Measurements from ENCODE around the gene NEO1. TPM values are rescaled to one million over a fixed set of nuclear protein-coding genes. Genes with fewer than 3 reads are reported as not detected.

NEO1 gene
- total RNA-seq, 1 donor from 2014 or later: 21.8 TPM

GRCh38 chr15:73105064-73105463, 52.8 kb downstream of the NEO1 start:
- no peak for TF ChIP-seq CTCF (IDR thresholded peaks at IDR 0.05)
- Histone ChIP-seq H3K4me1 (no peaks in the 10 kb centered on the region), H3K27ac (no peak overlapping the region), H3K4me3 (no peak overlapping the region), H3K9me3 (no peaks in the 10 kb centered on the region), H3K27me3 (no peaks in the 10 kb centered on the region), H3K36me3 (no peaks in the 10 kb centered on the region)
- intact Hi-C loops (cut with DNase I): no loop called here
- DNase-seq (ENCODE audit: low spot score in 2 of 2): no peak

GRCh38 chr15:73108676-73109075, 56.4 kb downstream of the NEO1 start:
- intact Hi-C loops (cut with DNase I): no loop called here
- H3K4me1 ChIP-seq: no peaks in the 10 kb centered on the region
- no peak for TF ChIP-seq CTCF (IDR thresholded peaks at IDR 0.05)

GRCh38 chr15:73109765-73110164, 57.5 kb downstream of the NEO1 start:
- intact Hi-C loops (cut with DNase I): no loop called here
- Histone ChIP-seq H3K36me3 (no peaks in the 10 kb centered on the region), H3K27me3 (no peaks in the 10 kb centered on the region), H3K4me3 (no peak overlapping the region), H3K4me1 (no peaks in the 10 kb centered on the region), H3K27ac (no peak overlapping the region), H3K9me3 (no peaks in the 10 kb centered on the region)
- no peak for TF ChIP-seq CTCF (IDR thresholded peaks at IDR 0.05)
- DNase-seq (ENCODE audit: low spot score in 2 of 2): no peak

More at GRCh38 chr15:73108676-73109075, 56.4 kb downstream of the NEO1 start:
- Histone ChIP-seq H3K27ac (no peak overlapping the region), H3K9me3 (no peaks in the 10 kb centered on the region), H3K27me3 (no peaks in the 10 kb centered on the region), H3K4me3 (no peak overlapping the region), H3K36me3 (no peaks in the 10 kb centered on the region)
- no peak for DNase-seq (ENCODE audit: low spot score in 2 of 2)

GRCh38 chr15:73110201-73110600, 57.9 kb downstream of the NEO1 start:
- Histone ChIP-seq H3K4me3 (no peak overlapping the region), H3K4me1 (no peaks in the 10 kb centered on the region), H3K27me3 (no peaks in the 10 kb centered on the region), H3K27ac (no peak overlapping the region), H3K9me3 (no peaks in the 10 kb centered on the region), H3K36me3 (no peaks in the 10 kb centered on the region)
- no peak for TF ChIP-seq CTCF (IDR thresholded peaks at IDR 0.05)
- intact Hi-C loops (cut with DNase I): no loop called here
- no peak for DNase-seq (ENCODE audit: low spot score in 2 of 2)

- Histone ChIP-seq H3K27me3 (no peaks in the 10 kb centered on the region), H3K4me3 (no peak overlapping the region), H3K4me1 (no peaks in the 10 kb centered on the region), H3K9me3 (no peaks in the 10 kb centered on the region), H3K36me3 (peaks cover 0 to 12% of the 10 kb centered on the region in 2 donors), H3K27ac (no peak overlapping the region)
- intact Hi-C loops (cut with DNase I): no loop called here
- TF ChIP-seq CTCF (IDR thresholded peaks at IDR 0.05): no peak
- DNase-seq (ENCODE audit: low spot score in 2 of 2): no peak
These were observed 61.8 kb downstream of the NEO1 start for GRCh38 chr15:73114064-73114463.

DNA sequence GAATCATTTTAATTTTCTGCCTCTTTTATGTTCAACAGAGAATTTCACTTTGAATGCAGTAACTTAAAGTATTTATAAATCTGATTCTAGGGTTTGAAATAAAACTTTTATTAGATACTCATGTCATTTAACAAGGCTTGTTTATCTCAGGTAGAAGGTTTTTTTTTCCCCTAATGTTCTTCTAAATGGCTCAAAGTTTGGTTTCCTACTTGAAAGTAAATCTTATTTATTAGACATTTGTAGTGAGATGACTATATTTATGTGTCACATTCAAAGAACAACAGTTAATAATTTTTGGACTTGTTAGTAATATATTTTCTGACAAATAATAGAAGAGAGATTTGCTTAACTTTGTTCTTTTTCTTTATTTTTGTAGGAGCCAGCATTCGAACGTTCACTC, 63.9 kb downstream of the NEO1 start:
- H3K4me1 ChIP-seq: no peaks in the 10 kb centered on the region
- H3K36me3 ChIP-seq: peaks cover 0 to 12% of the 10 kb centered on the region in 2 donors
- H3K27ac ChIP-seq: no peak overlapping the region
- no peaks in the 10 kb centered on the region for H3K27me3 ChIP-seq
- no peaks in the 10 kb centered on the region for H3K9me3 ChIP-seq
- H3K4me3 ChIP-seq: no peak overlapping the region
- DNase-seq (ENCODE audit: low spot score in 2 of 2): no peak
- no peak for TF ChIP-seq CTCF (IDR thresholded peaks at IDR 0.05)
- intact Hi-C loops (cut with DNase I): no loop called here
